Left cardiac atrium (tissue), 4 donors: ENCODE measurements around the gene MAP4K3. TPM values are rescaled to one million over a fixed set of nuclear protein-coding genes. Genes with fewer than 3 reads are reported as not detected.
"Not testable (repeated sequence)": the region's sequence is repeated elsewhere in the genome, so short reads cannot be mapped to it uniquely, and the experiment has no call there.

Experiments used
- ATAC-seq, 2 donors: fragments of 200-7000 bp; cut with Tn5 transposase; one replicate each; pipeline ENCODE4 v1.9.1; 2020; ENCODE audit warnings: mild to moderate bottlenecking in 2 of 2, moderate library complexity in 2 of 2
- DNase-seq: peaks from one replicate; pipeline ENCODE4 v3.0.0-alpha.2; 2020
- intact Hi-C, 2 donors: fragments of 100-400 bp; cut with DNase I; formaldehyde crosslinking; loops; one replicate each; pipeline versions ENCODE4 v1.14.1 to v1.15.1; 2022 to 2023
- total RNA-seq, 2 donors: library from RNA; stranded (reverse); fragmentation: NEBNext Ultra II Directional; extraction: Animal tissue kit (Norgen Biotek cat#: 25700); gene quantifications; one replicate each; pipeline ENCODE4 v1.2.1, GENCODE V29; 2021
- donor health status: DM: no; HTN: yes; CAD: no.
- donor health status: DM: no; HTN: yes; CAD: no; lungs with severe emphysema.
- donor health status: DM: yes; HTN: yes; CAD: no.
- donor health status: Dilated cardiomyopathy.

The MAP4K3 gene
- total RNA-seq, 2 donors from 2014 or later = 28.0 to 31.2 TPM

DNA sequence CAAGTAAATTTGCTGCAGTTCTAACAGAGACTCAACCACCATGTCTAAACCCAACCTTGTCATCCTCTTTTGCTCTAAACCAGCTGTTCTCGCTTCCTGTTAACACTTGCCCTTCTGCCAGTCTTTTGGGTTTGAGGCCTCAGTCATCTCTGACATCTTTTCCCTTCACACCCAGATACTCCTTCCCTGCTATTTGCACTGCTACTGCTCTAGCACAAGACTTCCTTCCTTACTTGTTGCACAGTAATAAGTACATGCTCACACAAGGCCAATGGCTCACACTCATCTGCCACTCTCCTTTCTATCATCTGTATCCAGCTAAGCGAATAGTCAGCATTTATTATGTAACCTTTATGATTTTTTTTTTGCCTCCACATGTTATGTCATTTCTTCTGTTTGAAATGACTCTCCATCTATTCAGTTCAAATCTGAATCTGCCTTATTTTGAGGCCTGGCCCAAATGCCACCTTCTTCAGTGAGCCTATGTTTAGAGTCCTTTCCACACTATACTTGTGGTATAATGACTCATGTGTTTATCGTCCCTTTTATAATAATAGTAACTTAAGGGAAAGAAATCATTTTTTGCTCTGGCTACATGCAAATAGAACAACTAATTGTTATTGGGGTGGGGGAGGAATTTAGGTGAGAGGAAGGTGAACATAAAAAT, 170.8 kb downstream of the MAP4K3 start:
- intact Hi-C loops = no loop called here
- DNase-seq = no peak
- no peak for ATAC-seq

DNA sequence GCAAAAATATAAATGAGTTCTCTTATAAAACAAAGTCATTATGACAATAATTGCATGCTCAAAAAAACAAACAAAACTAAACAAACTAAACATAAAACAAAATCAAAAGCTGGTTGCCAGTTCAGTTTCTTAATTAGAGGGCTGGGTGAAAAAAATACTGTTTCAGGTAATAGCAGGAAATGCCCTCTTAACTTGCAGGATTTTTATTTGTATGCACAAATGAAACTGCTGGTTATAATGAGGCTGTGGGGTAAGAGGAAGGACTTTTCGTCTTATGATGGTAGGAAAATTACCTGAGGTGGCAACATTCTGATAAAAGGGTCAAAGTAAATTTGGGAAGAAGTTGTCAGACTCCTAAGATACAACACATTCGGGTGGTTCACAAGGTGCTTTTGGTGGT, 171.8 kb downstream of the MAP4K3 start:
- DNase-seq = no peak
- intact Hi-C loops = no loop called here

DNA sequence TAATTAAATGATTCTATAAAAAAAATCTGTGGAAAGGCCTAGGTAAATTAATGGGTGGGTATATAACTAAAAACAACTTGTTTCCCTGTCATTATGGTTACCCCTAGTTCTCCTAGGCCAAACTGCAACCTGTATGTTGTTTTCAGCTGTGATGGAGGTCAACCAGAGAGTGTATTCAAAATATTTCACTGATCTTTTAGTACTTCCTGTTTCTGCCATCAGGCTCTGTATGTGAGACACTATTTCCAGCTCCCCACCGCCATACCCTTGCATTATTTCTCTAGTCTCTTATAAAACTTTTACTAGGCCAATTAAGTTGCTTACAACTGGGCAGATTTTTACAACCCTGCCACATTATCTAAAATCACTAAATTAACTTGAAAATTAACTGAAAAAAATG, 172.4 kb downstream of the MAP4K3 start:
- ATAC-seq (no peak), DNase-seq (no peak)
- intact Hi-C loops = no loop called here

More for the DNA sequence above, 171.8 kb downstream of the MAP4K3 start:
- no peak for ATAC-seq

DNA sequence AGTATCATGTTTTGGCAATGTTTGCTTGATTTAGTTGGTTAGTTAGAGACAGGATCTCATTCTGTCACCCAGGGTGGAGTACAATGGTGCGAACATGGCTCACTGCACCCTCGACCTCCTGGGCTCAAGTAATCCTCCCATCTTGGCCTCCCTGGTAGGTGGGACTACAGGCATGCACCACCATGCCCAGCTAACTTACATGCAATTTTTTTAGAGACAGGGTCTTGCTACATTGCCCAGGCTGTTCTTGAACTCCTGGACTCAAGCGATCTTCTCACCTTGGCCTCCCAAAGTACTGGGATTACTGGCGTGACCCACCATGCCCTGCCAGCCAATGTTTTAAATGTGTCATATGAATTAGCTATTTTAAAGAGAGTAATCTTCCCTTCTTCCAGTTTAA, 177.0 kb downstream of the MAP4K3 start:
- DNase-seq (no peak), ATAC-seq (no peak)
- intact Hi-C loops = no loop called here

DNA sequence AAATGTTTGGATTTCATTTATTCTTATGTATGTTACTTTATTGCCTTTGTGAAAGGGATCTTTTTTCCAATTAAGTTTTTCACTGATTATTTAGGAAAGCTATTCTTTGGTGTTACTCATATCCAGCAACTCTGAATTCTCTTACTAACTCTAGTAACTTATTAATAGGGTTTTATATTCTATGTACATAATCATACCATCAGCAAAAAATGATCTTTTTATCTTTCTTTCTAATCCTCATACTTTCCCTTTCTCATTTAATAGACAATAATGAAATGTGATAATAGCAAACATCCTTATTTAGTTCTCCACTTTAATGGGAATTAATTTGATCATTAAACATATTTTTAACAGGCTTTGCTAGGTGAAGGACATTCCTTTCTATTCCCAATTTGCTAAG, 181.0 kb downstream of the MAP4K3 start:
- DNase-seq = no peak
- no peak for ATAC-seq
- intact Hi-C loops = no loop called here

DNA sequence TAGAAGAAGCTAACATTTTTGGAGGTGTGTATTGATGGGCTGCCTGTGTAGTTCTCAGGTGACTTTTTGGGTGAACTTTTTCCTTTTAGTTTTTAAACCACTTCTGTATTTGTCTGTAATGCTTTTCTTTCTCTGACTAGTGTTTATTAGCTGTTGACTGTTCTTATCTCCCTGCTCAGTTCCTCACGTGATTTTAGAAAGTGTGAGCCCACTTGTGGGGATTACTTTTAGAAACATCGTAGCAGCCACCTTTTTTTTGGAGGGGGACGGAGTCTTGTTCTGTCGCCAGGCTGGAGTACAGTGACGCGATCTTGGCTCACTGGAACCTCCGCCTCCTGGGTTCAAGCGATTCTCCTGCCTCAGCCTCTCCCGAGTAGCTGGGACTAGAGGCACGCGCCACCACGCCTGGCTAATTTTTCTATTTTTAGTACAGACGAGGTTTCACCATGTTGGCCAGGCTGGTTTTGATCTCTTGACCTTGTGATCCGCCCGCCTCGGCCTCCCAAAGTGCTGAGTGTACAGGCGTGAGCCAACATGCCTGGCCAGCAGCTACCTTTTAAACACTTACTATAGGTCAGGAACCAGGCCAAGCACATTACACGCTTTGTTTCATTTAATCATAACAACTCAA, 184.1 kb downstream of the MAP4K3 start:
- ATAC-seq (peak in 1 of 2 donors; percentile 65), DNase-seq (peak; percentile 33)
- intact Hi-C loops = no loop called here

DNA sequence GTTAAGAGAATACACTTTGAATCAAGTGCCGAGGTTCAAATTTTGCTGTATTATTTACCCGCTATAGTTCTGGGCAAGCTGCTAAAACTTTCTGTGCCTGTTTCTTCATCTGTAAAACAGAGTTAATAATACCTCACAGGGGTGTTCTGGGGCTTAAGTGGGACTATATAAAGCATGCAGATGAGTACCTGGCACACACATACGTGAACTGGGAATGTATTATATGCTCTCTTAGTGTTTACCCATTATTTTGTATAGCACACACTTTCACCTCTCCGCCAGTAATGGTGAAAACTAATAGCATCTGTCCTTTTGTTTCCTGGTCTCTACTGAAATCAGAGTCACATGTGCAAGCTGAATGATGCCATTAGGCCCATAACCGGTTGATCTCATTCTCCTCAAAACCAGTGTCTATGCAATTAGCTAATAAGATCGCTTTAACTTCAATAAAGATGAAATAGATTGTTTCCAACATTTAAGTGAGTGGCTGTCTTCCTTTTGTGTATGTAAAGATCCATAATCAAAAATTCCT, 189.5 kb downstream of the MAP4K3 start:
- ATAC-seq = no peak
- intact Hi-C loops = no loop called here
- no peak for DNase-seq

DNA sequence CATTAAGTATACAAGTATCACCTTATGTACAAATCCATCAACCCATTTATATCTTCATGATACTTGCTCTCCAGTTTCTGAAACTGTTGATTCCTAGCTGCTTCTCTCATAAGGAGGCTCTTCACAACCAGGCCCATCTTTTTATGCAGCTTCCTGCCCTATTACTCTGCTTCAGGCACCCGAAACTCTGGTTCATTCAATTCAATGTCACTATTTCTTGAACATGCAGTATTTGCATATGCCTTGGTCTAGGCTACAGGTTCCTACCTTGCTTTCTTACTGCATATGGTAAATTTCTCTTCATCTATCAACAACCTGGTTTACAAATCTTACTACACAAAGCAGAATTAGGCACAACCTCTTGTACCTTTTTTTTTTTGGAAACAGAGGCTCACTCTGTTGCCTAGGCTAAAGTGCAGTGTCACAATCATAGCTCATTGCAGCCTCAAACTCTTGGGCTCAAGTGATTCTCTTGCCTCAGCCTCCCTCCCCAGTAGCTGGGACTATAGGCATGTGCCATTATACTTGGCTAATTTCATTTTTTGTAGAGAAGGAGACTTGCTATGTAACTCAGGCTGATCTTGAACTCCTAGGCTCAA, 190.6 kb downstream of the MAP4K3 start:
- DNase-seq = no peak
- ATAC-seq = no peak
- intact Hi-C loops = no loop called here

DNA sequence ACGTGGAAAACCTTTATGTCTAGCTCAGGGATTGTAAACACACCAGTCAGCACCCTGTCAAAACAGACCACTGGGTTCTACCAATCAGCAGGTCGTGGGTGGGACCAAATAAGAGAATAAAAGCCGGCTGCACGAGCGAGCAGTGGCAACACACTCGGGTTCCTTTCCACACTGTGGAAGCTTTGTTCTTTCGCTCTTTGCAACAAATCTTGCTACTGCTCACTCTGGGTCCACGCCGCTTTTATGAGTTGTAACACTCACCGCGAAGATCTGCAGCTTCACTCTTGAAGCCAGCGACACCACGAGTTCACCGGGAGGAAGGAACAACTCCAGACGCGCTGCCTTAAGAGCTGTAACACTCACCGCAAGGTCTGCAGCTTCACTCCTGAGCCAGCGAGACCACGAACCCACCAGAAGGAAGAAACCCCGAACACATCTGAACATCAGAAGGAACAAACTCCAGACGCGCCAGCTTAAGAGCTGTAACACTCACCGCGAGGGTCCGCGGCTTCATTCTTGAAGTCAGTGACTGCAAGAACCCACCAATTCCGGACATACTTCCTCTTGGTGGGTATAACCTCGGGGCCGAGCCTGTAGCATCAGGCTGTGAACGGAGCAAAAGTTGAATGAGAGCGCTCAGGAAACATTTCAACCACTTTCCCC, 192.0 kb downstream of the MAP4K3 start:
- ATAC-seq, intact Hi-C loops, DNase-seq: not testable (repeated sequence)

DNA sequence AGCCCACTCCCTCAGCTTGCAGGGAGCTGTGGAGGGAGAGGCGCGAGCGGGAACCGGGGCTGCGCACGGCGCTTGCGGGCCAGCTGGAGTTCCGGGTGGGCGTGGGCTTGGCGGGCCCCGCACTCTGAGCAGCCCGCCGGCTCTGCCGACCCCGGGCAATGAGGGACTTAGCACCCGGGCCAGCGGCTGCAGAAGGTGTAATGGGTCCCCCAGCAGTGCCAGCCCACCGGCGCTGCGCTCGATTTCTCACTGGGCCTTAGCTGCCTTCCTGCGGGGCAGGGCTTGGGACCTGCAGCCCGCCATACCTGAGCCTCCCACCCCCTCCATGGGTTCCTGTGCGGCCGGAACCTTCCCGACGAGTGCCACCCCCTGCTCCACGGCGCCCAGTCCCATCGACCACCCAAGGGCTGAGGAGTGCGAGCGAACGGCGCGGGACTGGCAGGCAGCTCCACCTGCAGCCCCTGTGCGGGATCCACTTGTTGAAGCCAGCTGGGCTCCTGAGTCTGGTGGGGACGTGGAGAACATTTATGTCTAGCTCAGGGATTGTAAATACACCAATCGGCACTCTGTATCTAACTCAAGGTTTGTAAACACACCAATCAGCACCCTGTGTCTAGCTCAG, 192.7 kb downstream of the MAP4K3 start:
- intact Hi-C loops, DNase-seq, ATAC-seq: not testable (repeated sequence)

DNA sequence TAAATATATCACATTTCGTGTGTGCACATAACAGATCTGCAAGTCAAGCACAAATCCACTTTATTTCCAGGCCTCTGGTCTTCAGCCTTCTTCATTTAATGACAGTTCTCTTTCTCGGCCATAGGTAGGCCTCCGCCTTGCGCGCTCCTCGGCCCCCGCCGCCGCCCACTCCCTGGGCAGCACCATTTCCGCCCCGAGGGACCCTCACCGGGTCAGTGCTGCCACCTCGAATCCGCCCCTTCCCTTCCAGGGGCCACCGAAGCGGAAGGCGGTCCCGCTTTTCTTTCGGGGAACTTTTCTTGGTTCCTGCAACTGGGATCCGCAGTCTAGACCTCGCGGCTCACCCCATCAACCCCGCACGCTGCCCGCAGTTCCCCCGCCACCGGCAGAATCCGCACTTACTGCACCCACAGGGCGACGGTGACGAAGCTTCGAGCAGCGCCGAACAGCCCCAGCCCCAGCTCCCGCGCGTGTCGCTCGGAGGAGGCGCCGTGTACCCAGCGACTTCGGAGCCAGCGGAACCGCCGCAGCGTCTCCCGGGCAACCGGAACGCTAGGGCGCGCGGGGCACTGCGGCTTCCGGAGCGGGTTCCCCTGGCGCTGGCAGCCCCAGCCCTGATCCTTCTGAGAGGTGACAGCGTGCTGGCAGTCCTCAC, 193.5 kb downstream of the MAP4K3 start, which contains the start of gene CDKL4:
TSS of gene CDKL4 (minus strand) at position 502 of the 655 bp plus-strand sequence.
- DNase-seq = no peak
- intact Hi-C loops = no loop called here
- ATAC-seq = peak; percentile 29 to 67

DNA sequence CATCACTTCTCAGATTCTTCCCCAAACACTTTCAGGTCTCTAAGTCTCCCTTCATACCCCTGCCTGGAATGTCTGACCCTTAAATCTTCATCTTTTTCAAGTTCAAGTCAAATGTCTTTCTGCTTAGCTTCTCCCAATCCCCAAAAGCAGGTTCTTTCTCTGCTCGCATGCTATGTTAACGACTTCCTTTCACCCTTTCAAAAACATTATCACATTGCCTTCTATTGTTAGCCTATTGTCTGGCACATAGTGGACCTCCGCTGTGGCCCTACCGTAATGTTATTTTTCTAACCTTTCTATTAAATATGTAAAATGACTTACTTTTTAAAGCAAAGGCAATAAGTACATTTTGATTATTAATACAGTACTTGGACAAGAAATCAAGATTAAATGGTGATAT, 195.5 kb downstream of the MAP4K3 start:
- no peak for DNase-seq
- intact Hi-C loops = no loop called here
- ATAC-seq = peak in 1 of 2 donors; percentile 34

DNA sequence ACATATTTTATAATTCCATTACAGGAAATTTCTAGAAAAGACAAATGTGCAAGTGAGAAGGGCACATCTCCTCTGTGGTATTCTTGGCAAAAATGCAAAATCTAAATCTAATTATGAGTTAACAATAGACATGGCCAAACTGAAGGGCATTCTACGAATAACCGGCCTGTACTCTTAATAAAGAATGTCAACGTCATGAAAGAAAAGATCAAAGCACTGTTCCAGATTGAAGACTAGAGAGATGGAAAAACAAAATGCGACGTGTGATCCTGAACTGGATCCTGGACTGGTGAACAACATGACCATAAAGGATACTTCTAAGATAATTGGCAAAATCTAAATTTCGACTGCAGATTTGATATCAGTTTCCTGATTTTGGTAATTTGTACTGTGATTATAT, 196.3 kb downstream of the MAP4K3 start:
- DNase-seq = no peak
- ATAC-seq = no peak
- intact Hi-C loops = no loop called here

DNA sequence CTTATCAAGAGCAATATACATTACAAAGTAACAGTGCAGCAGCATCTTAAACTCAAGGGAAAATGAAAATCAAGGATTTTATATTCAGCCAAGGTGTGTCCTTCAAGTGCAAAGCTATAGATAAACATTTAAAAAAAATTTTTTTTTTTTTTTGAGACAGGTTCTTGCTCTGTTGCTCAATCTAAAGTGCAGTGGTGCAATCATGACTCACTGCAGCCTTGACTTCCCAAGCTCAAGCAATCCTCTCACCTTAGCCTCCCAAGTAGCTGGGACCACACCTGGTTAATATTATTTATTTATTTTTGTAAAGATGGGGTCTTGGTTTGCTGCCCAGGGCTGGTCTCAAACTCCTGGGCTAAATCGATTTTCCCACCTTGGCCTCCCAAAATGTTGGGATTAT, 202.3 kb downstream of the MAP4K3 start:
- intact Hi-C loops = no loop called here
- DNase-seq (no peak), ATAC-seq (no peak)

DNA sequence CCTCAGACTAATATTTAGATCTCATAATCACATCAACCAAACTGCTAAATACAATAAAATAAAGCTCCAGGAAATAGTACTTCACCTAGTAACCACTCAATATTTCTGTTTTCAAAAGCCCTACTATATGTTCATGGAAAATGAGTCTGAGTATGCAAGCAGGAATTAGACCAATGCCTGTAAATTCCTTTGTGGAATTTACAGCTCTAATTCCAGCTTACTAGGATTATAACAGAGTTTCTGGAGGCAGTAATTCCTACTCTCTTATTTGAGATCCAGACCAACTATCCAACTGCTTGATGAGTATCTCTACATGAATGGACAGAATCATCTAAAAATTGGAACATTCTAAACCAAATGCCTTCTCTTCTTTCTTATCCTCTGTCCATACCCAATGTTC, 204.9 kb downstream of the MAP4K3 start:
- ATAC-seq (no peak), DNase-seq (no peak)
- intact Hi-C loops = no loop called here

DNA sequence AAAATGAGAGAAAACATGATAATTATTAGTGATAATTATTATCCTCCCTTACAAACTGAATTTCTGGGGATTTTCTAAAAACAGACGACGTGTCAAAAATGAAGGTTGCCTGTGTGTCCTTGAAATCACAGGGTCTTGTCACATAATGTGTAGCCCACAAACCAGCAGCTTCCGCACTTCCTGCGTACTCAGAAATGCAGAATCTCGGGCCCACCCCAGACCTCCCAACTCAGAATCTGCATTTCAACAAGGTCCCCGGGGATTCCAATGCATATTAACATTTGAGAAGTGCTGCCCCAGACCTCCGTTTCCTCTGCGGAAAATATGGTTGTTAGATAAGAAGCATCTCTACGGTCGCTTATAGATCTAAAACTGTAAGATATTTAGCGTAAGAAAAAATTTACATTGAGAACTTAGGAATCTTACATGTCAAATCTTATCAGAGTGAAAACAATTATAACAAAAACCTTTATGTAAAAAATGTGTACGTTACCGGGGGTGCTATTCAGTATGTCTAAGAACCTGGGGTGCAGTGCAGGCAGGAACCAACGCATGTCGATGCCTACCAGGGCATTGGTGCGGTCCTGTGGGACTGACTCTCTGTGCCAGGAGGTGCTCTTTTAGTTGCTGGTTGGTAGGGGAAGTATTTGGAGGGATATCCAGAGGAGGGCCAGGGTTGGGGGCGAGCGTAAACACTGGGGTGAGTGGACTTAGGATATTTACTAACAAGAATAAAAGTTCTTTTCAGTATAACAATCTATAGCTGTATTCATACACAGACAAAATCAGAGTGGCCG, 208.5 kb downstream of the MAP4K3 start:
- ATAC-seq = peak; percentile 17 to 44
- DNase-seq = no peak
- intact Hi-C loops = loop anchor here (2.0 to 10.0 kb wide), 4 partner anchors 110 to 281 kb away; no protein-coding TSS in a partner anchor

DNA sequence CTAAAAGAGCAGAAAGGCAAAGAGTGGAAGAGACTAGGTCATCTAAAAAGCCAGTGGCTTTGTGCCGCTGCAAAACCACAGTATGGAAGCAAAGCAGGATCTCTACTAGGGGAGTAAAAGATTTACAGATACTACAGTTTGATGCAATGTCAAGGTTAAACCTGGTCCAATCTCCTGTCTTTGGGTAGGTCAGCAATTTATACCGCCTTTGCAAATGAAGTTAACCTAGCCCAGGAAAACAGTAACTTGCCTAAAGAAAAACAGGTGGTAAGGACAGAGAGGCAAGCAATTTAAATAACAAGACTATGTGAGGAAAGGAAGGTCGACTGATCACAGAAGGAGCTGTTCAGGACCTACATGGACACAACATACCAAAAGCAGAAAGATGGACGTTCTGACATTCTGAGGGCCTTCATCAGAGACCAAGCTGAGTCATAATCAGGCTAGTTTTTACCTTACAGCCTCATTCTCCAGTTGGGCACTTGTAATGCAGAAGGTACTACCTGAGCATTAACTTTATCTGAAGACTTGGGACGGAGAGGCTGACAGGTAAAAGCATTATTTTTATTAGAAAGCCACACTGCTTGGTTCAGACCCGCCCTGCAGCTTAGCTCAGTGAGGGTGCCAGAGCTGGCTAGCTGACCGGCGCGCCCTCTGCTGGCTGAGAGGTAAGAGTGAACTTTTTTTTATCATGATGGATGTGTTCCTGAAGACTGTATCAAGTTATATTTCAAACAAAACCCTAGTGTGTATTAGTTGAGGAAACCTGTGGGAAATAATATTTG, 209.3 kb downstream of the MAP4K3 start:
- DNase-seq (peak; percentile 83), ATAC-seq (peak; percentile 91 to 93)

More for the DNA sequence above, 209.3 kb downstream of the MAP4K3 start:
- intact Hi-C loops = loop anchor here (2.0 to 10.0 kb wide), 4 partner anchors 109 to 281 kb away; no protein-coding TSS in a partner anchor
